Measurements from ENCODE around the gene ATG2B.

The ATG2B gene

GRCh38 chr14:96318836-96319235 lies 44.3 kb downstream of the ATG2B start:
- no peak overlapping the region for H3K27ac ChIP-seq
- no peak for DNase-seq (ENCODE audit: low read depth, low spot score)

- DNase-seq (ENCODE audit: low read depth, low spot score), result no peak
- H3K27ac ChIP-seq, result no peak overlapping the region
Measured at GRCh38 chr14:96316087-96316486, 47.1 kb downstream of the ATG2B start.

DNA sequence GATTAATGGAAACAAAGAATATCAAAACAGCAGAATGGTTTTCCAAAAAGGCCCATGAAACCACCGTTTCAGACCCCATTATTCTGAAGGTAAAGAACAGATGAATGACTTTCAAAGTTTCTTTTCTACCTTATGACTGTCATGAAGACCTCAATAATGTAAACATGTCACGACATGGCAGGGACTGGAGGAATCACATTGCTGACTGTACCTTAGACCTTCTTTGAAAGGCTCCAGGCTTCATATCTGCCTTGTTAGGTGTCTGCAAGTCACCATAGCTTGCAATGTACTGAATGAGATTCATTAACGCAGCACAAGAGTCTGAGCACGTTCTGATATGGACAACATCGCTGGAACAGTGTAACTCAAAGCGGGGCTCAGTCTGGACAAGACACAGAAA lies 52.2 kb downstream of the ATG2B start:
- no peak for DNase-seq (ENCODE audit: low read depth, low spot score)
- no peak overlapping the region for H3K27ac ChIP-seq

DNA sequence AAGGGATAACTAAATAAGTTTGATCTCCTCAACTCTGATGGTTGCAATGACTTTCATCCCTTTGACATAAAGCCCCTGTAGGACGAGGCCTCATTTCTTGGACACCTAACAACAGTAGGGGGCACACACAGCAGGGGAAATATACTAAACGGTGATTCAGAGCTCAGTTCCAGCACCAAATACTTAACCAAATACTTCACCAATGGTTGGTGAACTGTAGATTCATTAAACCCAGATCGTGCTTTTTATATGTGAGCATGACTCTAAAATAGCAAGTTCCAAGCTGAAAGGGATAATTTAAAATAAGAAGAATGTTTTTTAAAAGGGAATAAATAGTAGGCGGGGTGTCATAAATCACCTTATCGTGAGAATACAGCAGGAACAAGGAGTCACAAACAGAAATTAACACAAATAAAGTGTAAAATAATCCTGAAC lies 53.2 kb downstream of the ATG2B start:
- no peak overlapping the region for H3K27ac ChIP-seq
- no peak for DNase-seq (ENCODE audit: low read depth, low spot score)

GRCh38 chr14:96309133-96309895 lies 53.8 kb downstream of the ATG2B start:
- no peak for DNase-seq (ENCODE audit: low read depth, low spot score)
- no peak overlapping the region for H3K27ac ChIP-seq

GRCh38 chr14:96307434-96307833 lies 55.7 kb downstream of the ATG2B start:
- no peak for DNase-seq (ENCODE audit: low read depth, low spot score)
- no peak overlapping the region for H3K27ac ChIP-seq

DNA sequence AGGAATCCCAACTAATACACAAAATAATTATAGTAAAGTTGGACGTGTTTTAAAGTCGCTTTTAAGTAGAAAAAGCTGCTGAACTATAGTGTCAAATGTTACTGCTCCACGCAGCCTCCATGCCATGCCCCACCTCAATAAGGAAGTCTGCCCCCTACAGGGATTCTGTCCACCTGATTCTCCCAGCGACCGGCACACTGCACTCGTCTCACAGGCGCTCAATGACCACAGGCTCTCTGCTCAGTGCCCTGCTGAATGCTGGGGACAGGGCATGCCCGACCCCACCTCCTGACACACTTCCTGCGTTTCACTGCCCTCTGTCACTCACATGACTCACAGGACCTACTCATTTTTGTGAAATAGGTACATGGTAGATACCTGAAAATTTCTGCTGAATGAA lies 58.2 kb downstream of the ATG2B start:
- no peak for DNase-seq (ENCODE audit: low read depth, low spot score)
- H3K27ac ChIP-seq, result peak overlapping the region; percentile 11

- no peak overlapping the region for H3K27ac ChIP-seq
- DNase-seq (ENCODE audit: low read depth, low spot score), result no peak
Measured at GRCh38 chr14:96303981-96304380, 59.2 kb downstream of the ATG2B start.

DNA sequence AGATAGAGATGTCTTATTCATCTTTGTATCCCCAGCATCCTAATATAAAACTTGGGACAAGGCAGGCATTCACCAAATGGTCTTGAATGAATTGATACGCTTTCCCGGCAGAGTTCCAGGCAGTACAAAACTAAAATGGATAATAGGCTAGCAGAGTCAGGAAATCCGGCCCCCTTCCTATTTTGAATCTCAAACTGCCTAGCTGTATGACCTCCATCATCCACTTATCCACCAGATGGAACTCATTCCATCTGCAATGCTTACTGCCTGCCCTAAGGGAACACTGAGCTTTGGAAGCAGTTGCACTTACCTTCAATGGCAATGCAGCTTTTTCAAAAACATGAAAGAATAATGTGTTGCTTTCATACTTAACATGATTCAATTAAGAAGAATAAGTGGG lies 63.7 kb downstream of the ATG2B start:
- DNase-seq (ENCODE audit: low read depth, low spot score), result no peak
- H3K27ac ChIP-seq, result no peak overlapping the region

DNA sequence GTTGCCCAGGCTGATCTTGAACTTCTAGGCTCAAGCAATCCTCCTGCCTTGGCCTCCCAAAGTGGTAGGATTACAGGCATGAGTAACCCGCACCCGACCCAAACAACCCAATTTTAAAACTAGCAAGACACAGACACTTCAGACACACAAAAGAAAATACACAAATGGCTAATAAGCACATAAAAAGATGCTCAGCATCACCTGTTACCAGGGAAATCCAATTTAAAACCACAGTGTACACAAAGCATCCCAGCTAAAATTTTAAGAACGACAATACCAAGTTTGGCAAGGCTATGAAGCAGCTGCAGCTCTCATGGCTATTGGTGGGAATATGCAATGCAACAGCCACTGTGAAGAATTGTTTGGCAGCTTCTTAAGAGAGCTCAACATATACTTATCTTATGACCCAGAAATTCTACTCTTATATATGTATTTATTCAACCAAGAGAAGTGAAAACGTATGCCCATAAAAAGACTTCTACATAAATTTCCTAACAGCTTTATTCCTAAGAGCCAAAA lies 65.1 kb downstream of the ATG2B start:
- no peak for DNase-seq (ENCODE audit: low read depth, low spot score)
- H3K27ac ChIP-seq, result no peak overlapping the region

DNA sequence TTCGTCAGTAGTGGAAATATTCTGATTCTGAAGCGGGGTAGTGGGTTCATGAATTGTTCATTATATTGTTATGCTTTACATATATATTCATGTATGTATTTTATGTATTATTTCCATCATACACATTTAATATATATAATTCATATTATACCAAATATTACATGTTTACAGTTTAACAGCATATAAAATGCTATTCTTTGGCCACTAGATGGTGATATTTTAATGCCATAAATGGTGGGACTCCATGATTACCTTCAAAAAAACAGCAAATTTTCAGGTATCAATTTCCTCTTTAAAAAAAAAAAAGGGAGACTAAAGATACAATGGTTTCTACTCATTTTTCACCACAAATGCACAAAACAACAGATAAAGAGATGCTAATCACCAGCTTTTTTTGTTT lies 66.1 kb downstream of the ATG2B start:
- DNase-seq (ENCODE audit: low read depth, low spot score), result no peak
- no peak overlapping the region for H3K27ac ChIP-seq

- no peak for DNase-seq (ENCODE audit: low read depth, low spot score)
Measured at GRCh38 chr14:96294246-96294645, 68.9 kb downstream of the ATG2B start.

GRCh38 chr14:96287856-96288255 lies 75.3 kb downstream of the ATG2B start:
- no peak for DNase-seq (ENCODE audit: low read depth, low spot score)
- no peak overlapping the region for H3K27ac ChIP-seq

More at GRCh38 chr14:96294246-96294645, 68.9 kb downstream of the ATG2B start:
- no peak overlapping the region for H3K27ac ChIP-seq

GRCh38 chr14:96286251-96286650 lies 76.9 kb downstream of the ATG2B start:
- no peak overlapping the region for H3K27ac ChIP-seq
- no peak for DNase-seq (ENCODE audit: low read depth, low spot score)

- DNase-seq (ENCODE audit: low read depth, low spot score), result no peak
- H3K27ac ChIP-seq, result no peak overlapping the region
Measured at GRCh38 chr14:96285667-96286066, 77.5 kb downstream of the ATG2B start.

DNA sequence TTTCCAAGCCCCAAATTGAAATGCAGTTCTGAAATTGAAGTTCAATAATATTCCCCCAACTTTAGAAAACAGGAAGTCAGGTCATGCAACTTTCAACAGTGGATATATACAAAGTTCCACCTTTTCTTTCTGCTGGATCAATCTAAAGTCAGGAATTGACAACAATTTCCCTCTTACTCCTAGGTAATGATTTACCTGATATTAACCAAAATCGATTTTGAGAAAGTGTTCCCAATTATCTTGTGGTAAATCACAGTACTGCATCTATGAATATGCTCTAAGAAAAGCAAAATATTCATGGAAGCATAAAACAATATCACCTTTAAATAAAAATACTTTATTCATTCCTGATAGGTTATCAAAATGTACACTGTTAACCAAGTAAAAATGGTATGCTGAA lies 78.7 kb downstream of the ATG2B start:
- H3K27ac ChIP-seq, result no peak overlapping the region
- DNase-seq (ENCODE audit: low read depth, low spot score), result no peak

- H3K27ac ChIP-seq, result no peak overlapping the region
- DNase-seq (ENCODE audit: low read depth, low spot score), result no peak
Measured at GRCh38 chr14:96284008-96284407, 79.1 kb downstream of the ATG2B start.

DNA sequence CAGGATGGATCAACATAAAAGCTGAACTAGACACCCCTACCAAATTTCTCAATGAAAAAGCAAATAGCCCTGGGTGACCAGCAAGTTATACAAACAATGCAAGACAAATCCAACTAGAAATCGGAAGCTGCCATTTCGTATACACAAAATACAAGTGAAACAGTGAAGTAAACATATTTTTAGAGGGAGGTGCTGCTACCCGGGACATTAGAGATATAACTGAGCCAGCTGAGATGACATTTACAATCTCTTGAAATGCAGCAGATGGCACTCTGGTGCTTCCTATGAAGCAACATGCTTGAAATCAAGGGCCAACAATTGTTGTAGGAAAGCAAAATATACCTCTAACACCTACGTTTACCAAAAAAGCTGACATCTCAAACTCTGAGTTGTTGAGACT lies 81.7 kb downstream of the ATG2B start:
- H3K27ac ChIP-seq, result no peak overlapping the region
- DNase-seq (ENCODE audit: low read depth, low spot score), result no peak

GRCh38 chr14:96280104-96280503 lies 83.0 kb downstream of the ATG2B start:
- DNase-seq (ENCODE audit: low read depth, low spot score), result no peak
- no peak overlapping the region for H3K27ac ChIP-seq

DNA sequence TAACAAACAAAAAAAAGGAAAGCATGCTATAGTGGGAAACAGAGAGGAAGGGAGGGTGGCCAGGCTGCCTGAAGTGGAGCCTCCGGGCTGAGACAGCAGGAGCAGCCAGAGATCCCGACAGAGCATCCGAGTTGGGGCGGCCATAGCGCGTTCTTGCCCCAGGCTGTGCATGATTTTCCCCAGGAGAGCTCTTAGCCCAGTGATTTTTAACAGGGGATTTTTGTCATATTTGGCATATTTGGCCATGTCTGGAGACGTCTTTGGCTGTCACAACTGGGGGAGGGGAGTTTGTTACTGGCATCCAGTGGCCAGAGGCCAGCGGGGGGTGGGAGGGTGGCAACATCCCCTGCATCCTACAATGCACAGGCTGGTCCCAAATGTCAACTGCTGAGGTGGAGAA lies 83.6 kb downstream of the ATG2B start:
- DNase-seq (ENCODE audit: low read depth, low spot score), result no peak
- H3K27ac ChIP-seq, result no peak overlapping the region

DNA sequence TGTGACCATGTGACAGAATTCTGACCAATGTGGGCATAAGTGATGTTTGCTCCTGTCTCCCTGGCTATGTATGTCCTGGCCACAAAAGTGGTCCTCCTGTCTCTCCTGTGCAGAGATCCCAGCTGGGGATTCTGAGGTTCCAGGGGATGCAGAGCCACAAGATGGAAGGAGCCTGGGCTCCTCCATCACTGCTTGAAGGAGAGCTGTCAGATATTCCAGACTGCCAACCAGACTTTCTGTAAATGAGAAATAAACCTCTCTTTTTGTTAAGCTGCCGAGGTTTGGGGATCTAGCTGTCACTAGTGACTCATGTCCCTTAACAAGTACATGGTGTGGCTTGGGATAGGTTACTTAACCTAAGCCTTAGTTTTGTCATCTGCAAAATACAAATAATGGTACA lies 85.3 kb downstream of the ATG2B start:
- no peak for DNase-seq (ENCODE audit: low read depth, low spot score)
- no peak overlapping the region for H3K27ac ChIP-seq

Measured in epithelial cell of prostate (primary cell).